Smooth muscle cell (in vitro differentiated cells): Measurements from ENCODE around the gene OTP. TPM values are rescaled to one million over a fixed set of nuclear protein-coding genes. Genes with fewer than 3 reads are reported as not detected.

Experiments
- DNase-seq: peaks from one replicate; lab custom pipeline; 2025; ENCODE audit not compliant: unreplicated experiment; lab: John Stamatoyannopoulos, UW
- H2AFZ ChIP-seq: fragments of 200-600 bp; sonication (generic); 2 replicates; pipeline ENCODE4 v1.6.0; 2016; ENCODE audit warnings: antibody characterized with exemption, low read depth, mild to moderate bottlenecking
- H3F3A ChIP-seq: fragments of 200-600 bp; sonication (generic); 2 replicates; pipeline ENCODE4 v1.6.0; 2017; ENCODE audit warnings: antibody characterized with exemption, low read depth
- H3K27ac ChIP-seq: fragments of 200-600 bp; sonication (generic); 2 replicates; pipeline ENCODE4 v1.5.1; 2016; ENCODE audit warnings: low read depth, mild to moderate bottlenecking
- H3K27me3 ChIP-seq: fragments of 200-600 bp; sonication (generic); 2 replicates; pipeline ENCODE4 v1.6.1; 2016; ENCODE audit warnings: low read depth, mild to moderate bottlenecking
- H3K36me3 ChIP-seq: fragments of 200-600 bp; sonication (generic); 2 replicates; pipeline ENCODE4 v1.5.1; 2016; ENCODE audit warnings: low read depth
- H3K4me1 ChIP-seq: fragments of 200-600 bp; sonication (generic); 2 replicates; pipeline ENCODE4 v1.5.1; 2016; ENCODE audit warnings: low read depth
- H3K4me2 ChIP-seq: fragments of 200-600 bp; sonication (generic); 2 replicates; pipeline ENCODE4 v1.6.0; 2016; ENCODE audit warnings: mild to moderate bottlenecking
- H3K4me3 ChIP-seq: fragments of 200-600 bp; sonication (generic); 2 replicates; pipeline ENCODE4 v1.5.1; 2016; ENCODE audit warnings: mild to moderate bottlenecking
- H3K79me2 ChIP-seq: fragments of 200-600 bp; sonication (generic); 2 replicates; pipeline ENCODE4 v1.6.0; 2016; ENCODE audit warnings: low read depth, mild to moderate bottlenecking
- H3K9ac ChIP-seq: fragments of 200-600 bp; sonication (generic); 2 replicates; pipeline ENCODE4 v1.6.0; 2016; ENCODE audit warnings: low read depth
- H3K9me3 ChIP-seq: fragments of 200-600 bp; sonication (generic); replicated peaks from 2 replicates; pipeline ENCODE4 v1.5.1; 2016; ENCODE audit warnings: low read depth
- H4K20me1 ChIP-seq: fragments of 200-600 bp; sonication (generic); 2 replicates; pipeline ENCODE4 v1.6.0; 2016; ENCODE audit warnings: low read depth
- WGBS: methylation state at CpG from one replicate; pipeline ENCODE4 v1.1.7; 2016; ENCODE audit warnings: low lambda C conversion rate; 5-methylcytosine and 5-hydroxymethylcytosine counted together
- polyA plus RNA-seq: library from polyadenylated mRNA; unstranded; fragments of >200 nt; fragmentation: Nextera tagmentation; extraction: Ambion mirVana; gene quantifications from 2 replicates; pipeline ENCODE4 v1.2.1, GENCODE V29; 2016
- total RNA-seq: library from RNA; depleted of rRNA; stranded (reverse); fragments of >200 nt; gene quantifications from 2 replicates; pipeline ENCODE4 v1.2.3, GENCODE V29; 2014
- TF ChIP-seq, protein P1 (sequence below): fragments of 200-600 bp; sonication (generic); IDR thresholded peaks from 2 replicates; pipeline ENCODE4 v1.5.1; 2017; ENCODE audit warnings: borderline replicate concordance, mild to moderate bottlenecking, antibody characterized with exemption; ENCODE audit not compliant: insufficient read depth, poor library complexity, severe bottlenecking

Gene OTP
- total and polyA plus RNA-seq, 2 experiments from 2014 or later, result not detected

DNA sequence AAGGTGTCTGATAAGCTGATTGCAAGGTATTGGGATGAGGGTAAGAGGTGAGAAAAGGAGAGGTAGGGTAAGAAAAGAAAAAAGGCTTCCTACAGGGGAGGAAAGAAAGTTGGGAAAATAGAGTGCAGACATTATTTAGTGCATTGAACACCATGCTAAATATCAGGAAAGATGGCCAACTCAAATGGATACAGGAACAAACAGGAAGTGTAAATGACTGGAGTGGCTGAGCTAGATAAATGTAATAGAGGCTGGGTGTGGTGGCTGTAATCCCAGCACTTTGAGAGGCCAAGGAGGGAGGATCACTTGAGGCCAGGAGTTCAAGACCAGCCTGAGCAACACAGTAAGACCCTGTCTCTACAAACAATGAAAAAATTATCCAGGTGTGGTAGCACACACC, 32.2 kb downstream of the OTP start:
- Histone ChIP-seq H3F3A (no peaks in the 10 kb centered on the region), H3K9me3 (no peaks in the 10 kb centered on the region), H3K36me3 (no peaks in the 10 kb centered on the region), H3K9ac (no peak overlapping the region), H4K20me1 (no peaks in the 10 kb centered on the region), H3K27ac (no peak overlapping the region), H2AFZ (no peak overlapping the region), H3K27me3 (peaks cover 16% of the 10 kb centered on the region), H3K4me2 (no peak overlapping the region), H3K4me1 (no peaks in the 10 kb centered on the region), H3K79me2 (no peaks in the 10 kb centered on the region), H3K4me3 (no peak overlapping the region)
- DNase-seq, result no peak
- TF ChIP-seq, protein P1, sequence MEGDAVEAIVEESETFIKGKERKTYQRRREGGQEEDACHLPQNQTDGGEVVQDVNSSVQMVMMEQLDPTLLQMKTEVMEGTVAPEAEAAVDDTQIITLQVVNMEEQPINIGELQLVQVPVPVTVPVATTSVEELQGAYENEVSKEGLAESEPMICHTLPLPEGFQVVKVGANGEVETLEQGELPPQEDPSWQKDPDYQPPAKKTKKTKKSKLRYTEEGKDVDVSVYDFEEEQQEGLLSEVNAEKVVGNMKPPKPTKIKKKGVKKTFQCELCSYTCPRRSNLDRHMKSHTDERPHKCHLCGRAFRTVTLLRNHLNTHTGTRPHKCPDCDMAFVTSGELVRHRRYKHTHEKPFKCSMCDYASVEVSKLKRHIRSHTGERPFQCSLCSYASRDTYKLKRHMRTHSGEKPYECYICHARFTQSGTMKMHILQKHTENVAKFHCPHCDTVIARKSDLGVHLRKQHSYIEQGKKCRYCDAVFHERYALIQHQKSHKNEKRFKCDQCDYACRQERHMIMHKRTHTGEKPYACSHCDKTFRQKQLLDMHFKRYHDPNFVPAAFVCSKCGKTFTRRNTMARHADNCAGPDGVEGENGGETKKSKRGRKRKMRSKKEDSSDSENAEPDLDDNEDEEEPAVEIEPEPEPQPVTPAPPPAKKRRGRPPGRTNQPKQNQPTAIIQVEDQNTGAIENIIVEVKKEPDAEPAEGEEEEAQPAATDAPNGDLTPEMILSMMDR, result no peak

GRCh38 chr5:77599679-77600078, 38.8 kb downstream of the OTP start:
- H3F3A ChIP-seq, result no peaks in the 10 kb centered on the region
- H3K4me1 ChIP-seq, result no peaks in the 10 kb centered on the region
- no peak overlapping the region for H3K9ac ChIP-seq
- no peaks in the 10 kb centered on the region for H4K20me1 ChIP-seq
- H3K27ac ChIP-seq, result no peak overlapping the region
- TF ChIP-seq, protein P1, result no peak
- peaks cover 31% of the 10 kb centered on the region for H3K27me3 ChIP-seq
- no peak overlapping the region for H3K4me2 ChIP-seq
- no peaks in the 10 kb centered on the region for H3K36me3 ChIP-seq
- no peaks in the 10 kb centered on the region for H3K9me3 ChIP-seq
- no peak overlapping the region for H2AFZ ChIP-seq
- H3K79me2 ChIP-seq, result no peaks in the 10 kb centered on the region
- DNase-seq, result no peak
- 91% methylated on average over 2 of the region's 2 CpGs for WGBS
- H3K4me3 ChIP-seq, result no peak overlapping the region

DNA sequence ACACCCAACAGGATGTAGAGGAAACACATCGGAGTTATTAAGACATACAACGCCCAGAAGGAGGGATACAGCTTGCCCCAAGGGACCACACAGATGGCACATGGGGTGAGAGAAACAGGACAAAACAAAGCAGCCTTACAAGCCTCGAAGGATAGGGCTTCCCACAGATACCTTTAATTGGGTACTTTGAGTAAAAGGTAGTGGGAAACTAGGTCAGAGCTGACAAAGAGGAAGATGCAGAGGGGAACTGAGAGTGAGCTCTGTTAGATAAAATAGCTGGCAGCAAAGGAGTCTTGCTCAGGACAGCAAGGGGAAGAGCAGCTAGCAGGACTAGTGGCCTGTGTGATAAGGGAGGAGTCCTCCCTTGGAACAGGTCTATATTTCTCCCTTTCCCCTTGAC, 48.2 kb downstream of the OTP start:
- WGBS, result 85% methylated on average over 3 of the region's 3 CpGs
- TF ChIP-seq, protein P1, result no peak

GRCh38 chr5:77588175-77588574, 50.3 kb downstream of the OTP start:
- Histone ChIP-seq H3K79me2 (no peaks in the 10 kb centered on the region), H3K27me3 (peaks cover 41% of the 10 kb centered on the region), H2AFZ (no peak overlapping the region), H3F3A (no peaks in the 10 kb centered on the region), H3K36me3 (no peaks in the 10 kb centered on the region), H3K4me2 (no peak overlapping the region), H3K27ac (no peak overlapping the region), H3K9ac (no peak overlapping the region), H3K9me3 (no peaks in the 10 kb centered on the region), H3K4me1 (no peaks in the 10 kb centered on the region), H3K4me3 (no peak overlapping the region), H4K20me1 (no peaks in the 10 kb centered on the region)
- TF ChIP-seq, protein P1, result no peak
- no peak for DNase-seq

More for the DNA sequence above, 48.2 kb downstream of the OTP start:
- Histone ChIP-seq H3K9me3 (no peaks in the 10 kb centered on the region), H2AFZ (no peak overlapping the region), H3K4me1 (no peaks in the 10 kb centered on the region), H3K4me2 (no peak overlapping the region), H3K4me3 (no peak overlapping the region), H4K20me1 (no peaks in the 10 kb centered on the region), H3K79me2 (no peaks in the 10 kb centered on the region), H3K27ac (no peak overlapping the region), H3F3A (no peaks in the 10 kb centered on the region), H3K27me3 (peaks cover 44% of the 10 kb centered on the region), H3K36me3 (no peaks in the 10 kb centered on the region), H3K9ac (no peak overlapping the region)
- no peak for DNase-seq
